ENCODE data around the gene MID1.

MID1 gene

DNA sequence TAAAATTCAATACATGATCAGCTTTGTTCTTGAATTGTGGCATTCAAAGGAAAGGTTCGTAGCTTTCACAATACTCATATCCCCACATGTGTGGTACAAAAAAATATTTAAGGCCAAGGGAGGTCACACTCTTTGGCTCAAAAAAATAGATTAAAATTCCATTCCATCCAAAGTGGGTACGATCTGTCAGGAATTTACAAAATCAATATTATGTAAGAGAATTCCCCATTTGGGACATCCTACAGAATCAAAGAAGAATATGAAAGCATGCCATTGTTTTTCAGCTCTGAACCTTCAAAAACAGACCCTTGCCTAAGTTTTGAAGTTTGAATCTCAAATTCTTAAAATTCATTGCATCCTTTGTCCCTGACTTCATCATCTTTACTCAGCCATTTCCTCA is 85.8 kb downstream of the MID1 start:
- no peaks in the 10 kb centered on the region for H3K36me3 ChIP-seq (ENCODE audit: control insufficient read depth, insufficient read depth, low read length)
- H3K4me3 ChIP-seq (ENCODE audit: low read length) = no peak overlapping the region
- no CpG with 5 or more reads among the region's 2 CpGs for WGBS (ENCODE audit: insufficient coverage, insufficient read length)
- no peaks in the 10 kb centered on the region for H3K27me3 ChIP-seq (ENCODE audit: control insufficient read depth, insufficient read depth, low read length)
- no peaks in the 10 kb centered on the region for H3K9me3 ChIP-seq (ENCODE audit: control insufficient read depth, insufficient read depth, low read length)
- no peaks in the 10 kb centered on the region for H3K4me1 ChIP-seq (ENCODE audit: control insufficient read depth, insufficient read depth, low read length)
- DNase-seq (ENCODE audit: low read depth, low spot score) = no peak
- H3K27ac ChIP-seq (ENCODE audit: low read length) = no peak overlapping the region

DNA sequence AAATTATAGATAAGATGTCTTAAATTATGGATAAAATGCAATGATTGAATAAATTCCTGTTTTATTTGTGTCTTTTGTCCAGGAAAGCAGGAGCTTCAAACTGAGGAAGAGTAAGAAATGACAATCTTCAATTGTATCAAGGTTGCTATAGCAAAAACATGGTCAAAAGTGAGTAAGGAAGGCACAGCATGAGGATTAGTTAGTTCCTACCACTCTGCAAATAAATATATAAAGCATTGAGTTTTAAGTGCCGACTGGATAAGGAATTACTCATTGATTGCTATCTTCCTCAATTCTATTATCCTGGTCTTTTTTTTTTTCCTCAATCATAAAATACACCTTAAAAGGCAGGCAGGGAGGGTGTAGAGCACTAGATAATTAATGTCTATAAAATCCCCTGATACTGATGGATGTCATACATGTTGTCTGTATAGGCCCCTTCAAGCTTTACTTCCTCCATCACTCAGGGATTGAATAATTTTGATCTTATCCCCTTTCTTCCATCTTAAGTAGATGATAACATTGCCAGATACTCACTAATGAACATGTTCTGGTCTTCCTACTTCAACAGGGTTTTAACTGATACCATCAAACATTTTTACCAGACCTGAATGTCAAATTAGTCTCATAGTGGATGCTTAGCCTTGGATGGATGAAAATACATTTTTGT is 86.6 kb downstream of the MID1 start:
- no peaks in the 10 kb centered on the region for H3K9me3 ChIP-seq (ENCODE audit: control insufficient read depth, insufficient read depth, low read length)
- no peak overlapping the region for H3K27ac ChIP-seq (ENCODE audit: low read length)
- no CpG with 5 or more reads among the region's 1 CpG for WGBS (ENCODE audit: insufficient coverage, insufficient read length)
- no peaks in the 10 kb centered on the region for H3K27me3 ChIP-seq (ENCODE audit: control insufficient read depth, insufficient read depth, low read length)
- no peak for DNase-seq (ENCODE audit: low read depth, low spot score)
- H3K4me3 ChIP-seq (ENCODE audit: low read length) = no peak overlapping the region
- no peaks in the 10 kb centered on the region for H3K36me3 ChIP-seq (ENCODE audit: control insufficient read depth, insufficient read depth, low read length)
- H3K4me1 ChIP-seq (ENCODE audit: control insufficient read depth, insufficient read depth, low read length) = no peaks in the 10 kb centered on the region

DNA sequence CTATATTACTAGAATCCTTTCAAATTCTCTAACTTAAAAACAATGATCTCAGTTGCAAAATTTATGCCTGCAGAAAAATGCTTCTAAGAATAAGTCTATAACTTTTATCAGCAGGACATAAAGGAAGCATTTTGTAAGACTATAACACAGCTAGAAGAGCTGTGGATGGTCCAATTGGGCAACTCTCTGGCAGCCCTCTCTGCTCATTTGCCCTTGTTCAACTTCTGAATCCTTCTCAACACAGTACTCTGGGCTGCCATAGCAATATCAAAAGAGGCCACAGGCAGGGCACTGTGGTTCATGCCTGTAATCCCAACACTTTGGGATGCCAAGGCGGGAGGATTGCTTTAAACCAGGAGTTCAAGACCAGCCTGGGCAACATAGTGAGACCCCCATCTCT is 88.5 kb downstream of the MID1 start:
- H3K36me3 ChIP-seq (ENCODE audit: control insufficient read depth, insufficient read depth, low read length) = no peaks in the 10 kb centered on the region
- no peaks in the 10 kb centered on the region for H3K9me3 ChIP-seq (ENCODE audit: control insufficient read depth, insufficient read depth, low read length)
- no peaks in the 10 kb centered on the region for H3K27me3 ChIP-seq (ENCODE audit: control insufficient read depth, insufficient read depth, low read length)
- H3K27ac ChIP-seq (ENCODE audit: low read length) = no peak overlapping the region
- no peaks in the 10 kb centered on the region for H3K4me1 ChIP-seq (ENCODE audit: control insufficient read depth, insufficient read depth, low read length)
- WGBS (ENCODE audit: insufficient coverage, insufficient read length) = no CpG with 5 or more reads among the region's 1 CpG
- DNase-seq (ENCODE audit: low read depth, low spot score) = no peak
- H3K4me3 ChIP-seq (ENCODE audit: low read length) = no peak overlapping the region

DNA sequence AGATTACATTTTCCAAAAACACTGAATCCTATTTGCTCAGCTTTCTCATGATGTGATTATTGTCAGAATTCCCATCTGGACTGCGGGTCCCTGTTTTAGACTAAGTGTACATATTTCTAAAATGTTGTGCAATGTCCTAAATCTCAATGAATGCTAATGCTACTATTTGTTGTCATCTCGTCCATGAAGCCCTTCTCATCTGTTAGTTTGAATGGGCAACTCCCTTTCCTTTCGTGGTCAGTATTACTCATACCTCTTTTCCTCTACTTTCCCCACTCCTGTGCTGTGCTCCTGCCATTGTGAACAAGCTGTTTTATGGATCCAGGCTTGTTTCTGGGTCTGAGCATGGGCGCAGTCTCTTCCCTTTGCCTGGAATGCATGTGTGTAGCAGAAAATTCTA is 91.0 kb downstream of the MID1 start:
- WGBS (ENCODE audit: insufficient coverage, insufficient read length) = no CpG with 5 or more reads among the region's 4 CpGs
- no peaks in the 10 kb centered on the region for H3K4me1 ChIP-seq (ENCODE audit: control insufficient read depth, insufficient read depth, low read length)
- no peaks in the 10 kb centered on the region for H3K9me3 ChIP-seq (ENCODE audit: control insufficient read depth, insufficient read depth, low read length)
- no peak for DNase-seq (ENCODE audit: low read depth, low spot score)
- no peak overlapping the region for H3K4me3 ChIP-seq (ENCODE audit: low read length)
- no peak overlapping the region for H3K27ac ChIP-seq (ENCODE audit: low read length)
- H3K36me3 ChIP-seq (ENCODE audit: control insufficient read depth, insufficient read depth, low read length) = no peaks in the 10 kb centered on the region
- no peaks in the 10 kb centered on the region for H3K27me3 ChIP-seq (ENCODE audit: control insufficient read depth, insufficient read depth, low read length)

DNA sequence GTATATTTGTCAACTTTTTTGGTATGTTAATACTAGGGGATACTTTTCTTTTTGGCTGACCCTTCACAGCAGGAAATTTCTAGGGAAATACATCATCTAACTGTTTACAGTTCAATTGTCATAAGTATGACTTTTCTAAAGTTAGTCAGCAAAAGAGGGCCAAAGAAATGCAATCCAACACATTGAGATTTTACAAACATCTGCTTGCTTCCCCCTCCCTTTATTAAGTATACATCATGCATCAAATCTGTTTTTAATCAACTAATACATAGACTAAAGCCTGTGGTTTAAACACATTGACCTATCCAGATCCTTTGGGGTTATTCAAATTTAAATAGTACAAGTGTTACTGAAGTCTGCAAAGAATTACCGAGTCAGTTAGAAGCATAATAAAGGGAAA is 93.9 kb downstream of the MID1 start:
- no peak overlapping the region for H3K4me3 ChIP-seq (ENCODE audit: low read length)
- no peaks in the 10 kb centered on the region for H3K27me3 ChIP-seq (ENCODE audit: control insufficient read depth, insufficient read depth, low read length)
- no peaks in the 10 kb centered on the region for H3K4me1 ChIP-seq (ENCODE audit: control insufficient read depth, insufficient read depth, low read length)
- no peak for DNase-seq (ENCODE audit: low read depth, low spot score)
- H3K27ac ChIP-seq (ENCODE audit: low read length) = no peak overlapping the region
- WGBS (ENCODE audit: insufficient coverage, insufficient read length) = no CpG with 5 or more reads among the region's 1 CpG
- no peaks in the 10 kb centered on the region for H3K36me3 ChIP-seq (ENCODE audit: control insufficient read depth, insufficient read depth, low read length)
- H3K9me3 ChIP-seq (ENCODE audit: control insufficient read depth, insufficient read depth, low read length) = no peaks in the 10 kb centered on the region

DNA sequence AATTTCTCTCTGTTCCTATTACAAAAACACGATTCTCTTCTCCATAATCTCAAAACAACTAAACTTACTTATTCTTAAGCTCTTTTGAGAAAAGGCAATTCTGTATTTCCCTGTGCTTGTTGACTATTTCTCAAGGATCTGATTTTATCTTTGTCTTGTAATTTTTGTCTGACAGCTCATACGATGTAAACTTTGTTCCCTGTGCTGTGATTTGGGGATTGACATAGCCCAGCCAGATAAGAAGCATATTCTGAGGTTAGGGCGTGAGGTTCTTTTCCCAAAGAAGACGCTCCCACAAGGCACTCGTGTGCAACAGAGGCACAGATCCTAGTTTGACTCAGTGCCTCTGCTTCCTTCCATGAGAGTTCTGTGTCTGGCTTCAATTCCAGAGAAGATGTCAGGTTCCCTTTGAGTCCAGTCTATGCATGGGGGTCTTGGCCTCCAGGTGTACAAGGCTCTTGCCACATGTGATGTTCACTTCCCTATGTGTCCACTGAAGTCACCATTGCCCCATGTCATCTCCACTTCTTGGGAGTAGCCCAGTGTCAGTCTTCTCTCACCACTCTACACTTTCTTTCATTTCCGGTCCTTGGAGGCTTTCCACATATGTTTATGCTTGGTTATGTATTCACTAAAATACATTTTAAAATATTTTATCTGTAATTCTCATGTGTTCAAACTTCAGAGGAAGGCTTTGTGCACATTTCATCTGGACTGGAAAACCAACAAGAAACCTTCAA is 94.8 kb downstream of the MID1 start:
- 100% methylated on average over 1 of the region's 6 CpGs for WGBS (ENCODE audit: insufficient coverage, insufficient read length)
- no peaks in the 10 kb centered on the region for H3K9me3 ChIP-seq (ENCODE audit: control insufficient read depth, insufficient read depth, low read length)
- no peak overlapping the region for H3K4me3 ChIP-seq (ENCODE audit: low read length)
- no peaks in the 10 kb centered on the region for H3K27me3 ChIP-seq (ENCODE audit: control insufficient read depth, insufficient read depth, low read length)
- no peak overlapping the region for H3K27ac ChIP-seq (ENCODE audit: low read length)
- no peaks in the 10 kb centered on the region for H3K36me3 ChIP-seq (ENCODE audit: control insufficient read depth, insufficient read depth, low read length)
- no peak for DNase-seq (ENCODE audit: low read depth, low spot score)
- H3K4me1 ChIP-seq (ENCODE audit: control insufficient read depth, insufficient read depth, low read length) = no peaks in the 10 kb centered on the region

DNA sequence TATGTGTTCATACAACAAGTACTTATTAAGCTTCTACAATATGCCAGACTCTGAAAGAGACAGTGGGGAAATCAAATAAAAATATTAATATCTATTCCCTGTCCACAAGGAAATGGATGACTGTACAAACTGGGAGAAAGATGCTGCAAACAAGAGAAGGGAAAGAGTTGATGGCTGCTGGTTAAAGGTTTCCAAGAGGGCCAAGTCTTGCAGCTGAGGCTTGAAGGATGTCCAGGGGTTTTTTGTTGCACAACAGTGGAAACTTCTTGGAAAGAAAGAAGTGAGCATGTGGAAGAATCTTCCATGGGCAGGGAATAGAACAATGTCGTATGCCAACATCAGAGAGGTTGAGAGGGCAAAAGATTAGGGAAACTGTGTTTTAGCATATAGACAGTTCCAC is 95.8 kb downstream of the MID1 start:
- Histone ChIP-seq H3K4me1 (ENCODE audit: control insufficient read depth, insufficient read depth, low read length) (no peaks in the 10 kb centered on the region), H3K27ac (ENCODE audit: low read length) (no peak overlapping the region), H3K9me3 (ENCODE audit: control insufficient read depth, insufficient read depth, low read length) (no peaks in the 10 kb centered on the region), H3K4me3 (ENCODE audit: low read length) (no peak overlapping the region), H3K27me3 (ENCODE audit: control insufficient read depth, insufficient read depth, low read length) (no peaks in the 10 kb centered on the region), H3K36me3 (ENCODE audit: control insufficient read depth, insufficient read depth, low read length) (no peaks in the 10 kb centered on the region)
- no peak for DNase-seq (ENCODE audit: low read depth, low spot score)
- no CpG with 5 or more reads among the region's 1 CpG for WGBS (ENCODE audit: insufficient coverage, insufficient read length)

DNA sequence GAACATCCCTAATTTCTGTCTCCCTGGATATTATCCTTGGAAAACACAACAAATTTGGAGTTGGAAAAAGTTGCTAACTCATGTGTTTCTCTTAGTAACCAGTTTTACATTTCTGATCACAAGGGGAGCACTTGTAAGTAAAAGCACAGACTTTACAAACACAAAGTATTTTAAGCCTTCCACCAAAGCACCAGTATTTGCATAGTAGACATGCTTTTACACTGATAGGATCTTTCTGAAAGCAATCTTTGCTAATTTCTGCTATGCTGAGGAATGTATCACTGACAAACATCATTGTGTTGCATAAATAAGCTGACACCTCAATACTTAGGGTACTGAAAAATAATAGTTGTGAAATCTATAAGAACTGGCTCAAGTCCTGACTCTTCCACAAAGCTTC is 100.6 kb downstream of the MID1 start:
- Histone ChIP-seq H3K36me3 (ENCODE audit: control insufficient read depth, insufficient read depth, low read length) (no peaks in the 10 kb centered on the region), H3K27me3 (ENCODE audit: control insufficient read depth, insufficient read depth, low read length) (no peaks in the 10 kb centered on the region), H3K4me3 (ENCODE audit: low read length) (no peak overlapping the region), H3K27ac (ENCODE audit: low read length) (no peak overlapping the region), H3K4me1 (ENCODE audit: control insufficient read depth, insufficient read depth, low read length) (peaks cover 2% of the 10 kb centered on the region; the same call in 1 of the 2 replicates), H3K9me3 (ENCODE audit: control insufficient read depth, insufficient read depth, low read length) (no peaks in the 10 kb centered on the region)
- DNase-seq (ENCODE audit: low read depth, low spot score) = no peak

DNA sequence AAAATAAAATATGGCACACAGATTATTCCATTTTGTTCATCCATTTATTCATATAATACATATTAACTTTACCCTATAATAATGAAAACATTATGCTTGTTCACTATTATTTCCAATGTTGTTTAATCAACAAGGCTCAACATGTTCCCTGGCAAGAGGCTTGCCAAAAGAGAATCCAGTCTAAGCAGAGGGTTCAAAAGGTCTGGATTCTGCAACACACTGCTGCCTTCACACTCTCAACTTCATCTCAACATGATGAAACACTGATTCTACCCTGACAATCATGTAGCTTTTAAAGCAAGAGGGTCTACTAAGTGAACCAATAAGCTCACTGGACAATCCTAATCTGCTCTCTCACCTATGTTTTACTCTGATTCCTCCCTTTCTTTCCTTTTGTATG is 101.1 kb downstream of the MID1 start:
- Histone ChIP-seq H3K9me3 (ENCODE audit: control insufficient read depth, insufficient read depth, low read length) (no peaks in the 10 kb centered on the region), H3K27me3 (ENCODE audit: control insufficient read depth, insufficient read depth, low read length) (no peaks in the 10 kb centered on the region), H3K4me1 (ENCODE audit: control insufficient read depth, insufficient read depth, low read length) (peaks cover 2% of the 10 kb centered on the region; the same call in 1 of the 2 replicates), H3K27ac (ENCODE audit: low read length) (no peak overlapping the region), H3K4me3 (ENCODE audit: low read length) (no peak overlapping the region), H3K36me3 (ENCODE audit: control insufficient read depth, insufficient read depth, low read length) (no peaks in the 10 kb centered on the region)
- DNase-seq (ENCODE audit: low read depth, low spot score) = no peak

DNA sequence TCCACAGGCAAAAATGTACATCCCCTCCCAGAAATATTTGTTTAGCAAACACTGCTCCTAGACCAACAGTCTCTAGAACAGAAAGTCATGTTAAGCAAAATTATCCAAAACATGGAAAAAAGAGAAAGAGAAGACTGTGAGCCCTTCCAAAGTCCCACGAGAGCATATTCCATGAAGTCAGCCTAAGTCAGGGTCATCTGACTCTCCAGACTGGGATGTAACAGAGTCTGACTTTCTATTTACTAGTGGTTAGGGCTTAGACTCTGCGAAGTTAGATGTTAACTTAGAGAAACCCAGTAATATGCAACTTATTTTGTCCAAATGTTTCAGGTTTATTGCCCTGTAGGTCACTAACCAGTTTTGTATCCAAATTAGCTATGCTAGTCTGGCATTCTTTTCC is 102.3 kb downstream of the MID1 start:
- no peaks in the 10 kb centered on the region for H3K36me3 ChIP-seq (ENCODE audit: control insufficient read depth, insufficient read depth, low read length)
- no CpG with 5 or more reads among the region's 2 CpGs for WGBS (ENCODE audit: insufficient coverage, insufficient read length)
- H3K4me3 ChIP-seq (ENCODE audit: low read length) = no peak overlapping the region
- H3K4me1 ChIP-seq (ENCODE audit: control insufficient read depth, insufficient read depth, low read length) = peaks cover 2% of the 10 kb centered on the region; the same call in 1 of the 2 replicates
- H3K9me3 ChIP-seq (ENCODE audit: control insufficient read depth, insufficient read depth, low read length) = no peaks in the 10 kb centered on the region
- no peak overlapping the region for H3K27ac ChIP-seq (ENCODE audit: low read length)
- DNase-seq (ENCODE audit: low read depth, low spot score) = no peak
- H3K27me3 ChIP-seq (ENCODE audit: control insufficient read depth, insufficient read depth, low read length) = no peaks in the 10 kb centered on the region

DNA sequence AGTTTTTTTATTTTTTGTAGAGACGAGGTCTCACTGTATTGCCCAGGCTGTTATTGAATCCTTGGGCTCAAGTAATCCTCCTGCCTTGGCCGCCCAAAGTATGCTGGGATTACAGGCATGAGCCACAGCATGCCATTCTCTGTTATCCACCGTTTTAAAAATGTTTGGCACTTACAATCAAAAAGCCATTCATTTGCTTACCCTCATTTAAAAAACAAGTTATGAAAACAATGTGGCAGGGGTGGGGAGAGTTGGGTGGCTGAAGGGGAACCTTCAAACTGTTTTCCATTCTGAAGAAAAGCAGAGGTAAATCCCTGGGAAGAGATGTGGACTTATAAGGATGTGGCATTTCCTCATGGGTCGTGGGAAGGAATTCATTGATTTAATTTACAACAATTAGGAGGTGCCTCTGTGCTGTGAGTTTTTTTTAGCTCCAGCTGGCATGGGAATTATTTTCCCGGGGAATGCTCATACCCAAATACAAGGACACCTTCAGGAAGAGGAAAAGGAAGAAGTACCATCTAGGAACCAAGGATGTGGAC is 103.5 kb downstream of the MID1 start:
- peaks cover 2% of the 10 kb centered on the region; the same call in 1 of the 2 replicates for H3K4me1 ChIP-seq (ENCODE audit: control insufficient read depth, insufficient read depth, low read length)
- DNase-seq (ENCODE audit: low read depth, low spot score) = no peak
- no peaks in the 10 kb centered on the region for H3K36me3 ChIP-seq (ENCODE audit: control insufficient read depth, insufficient read depth, low read length)
- H3K27ac ChIP-seq (ENCODE audit: low read length) = no peak overlapping the region
- no peaks in the 10 kb centered on the region for H3K9me3 ChIP-seq (ENCODE audit: control insufficient read depth, insufficient read depth, low read length)
- WGBS (ENCODE audit: insufficient coverage, insufficient read length) = no CpG with 5 or more reads among the region's 5 CpGs
- no peaks in the 10 kb centered on the region for H3K27me3 ChIP-seq (ENCODE audit: control insufficient read depth, insufficient read depth, low read length)
- no peak overlapping the region for H3K4me3 ChIP-seq (ENCODE audit: low read length)

Data from iPS DF 6.9 (cell line).